K562 (cell line): ENCODE measurements around the gene WWOX. TPM values are rescaled to one million over a fixed set of nuclear protein-coding genes. Genes with fewer than 3 reads are reported as not detected.

ENCODE experiments used
- ATAC-seq: fragments of 200-7000 bp; cut with Tn5 transposase; 3 replicates; pipeline ENCODE4 v1.9.1; 2020; ENCODE audit warnings: moderate library complexity
- BruUV-seq: library from RNA; stranded (reverse); fragments of 400-500 nt; replicated peaks from 2 replicates; lab custom pipeline; 2021; lab: Mats Ljungman, UMichigan
- CTCF ChIA-PET: fragments of 300-600 bp; formaldehyde crosslinking; extraction: SDS; loops from one replicate; lab custom pipeline; 2021; ENCODE audit warnings: low intra/inter-chr PET ratio; lab: Yijun Ruan, JAX
- POLR2A ChIA-PET: fragments of 300-600, 350-650 bp; sonication (Branson Sonifier 250); formaldehyde crosslinking; extraction: SDS; loops from one replicate; lab custom pipeline; 2021; ENCODE audit warnings: antibody characterized with exemption, inconsistent platforms; lab: Yijun Ruan, JAX
- DNase-seq, 4 experiments: peaks; one replicate each; pipeline versions ENCODE4 v3.0.0 to v3.0.0-alpha.2; 2011 to 2018; ENCODE audit warnings: low spot score in 3 of 4, mixed read lengths in 3 of 4; ENCODE audit errors: extremely low read depth in 1 of 4
- FAIRE-seq: peaks from 2 replicates; lab custom pipeline; 2011; peaks lifted over from hg19 to GRCh38; lab: Jason Lieb, UNC
- H2AFZ ChIP-seq: 2 replicates; pipeline ENCODE4 v1.6.0; 2011; ENCODE audit warnings: low read depth, low read length, control low read depth, inconsistent platforms
- H3K27ac ChIP-seq: fragments of 200-600 bp; 3 replicates; pipeline ENCODE4 v1.8.0; 2011; ENCODE audit warnings: low read depth, mild to moderate bottlenecking, control low read depth, inconsistent platforms, low read length, moderate library complexity, mixed read lengths; ENCODE audit errors: extremely low read depth
- H3K27me3 ChIP-seq, 2 experiments: fragments of 300-600 bp in 1 of 2; 2 replicates in 1 of 2; 3 replicates in 1 of 2; pipeline versions ENCODE4 v1.6.0 to v1.8.0; 2011; ENCODE audit warnings: inconsistent platforms in 2 of 2, low read length in 2 of 2, mild to moderate bottlenecking in 1 of 2, mixed read lengths in 1 of 2, moderate library complexity in 1 of 2; ENCODE audit not compliant: control insufficient read depth in 2 of 2, insufficient read depth in 2 of 2
- H3K36me3 ChIP-seq: fragments of 300-600 bp; 3 replicates; pipeline ENCODE4 v1.8.0; 2011; ENCODE audit warnings: mild to moderate bottlenecking, low read length, inconsistent platforms; ENCODE audit not compliant: control insufficient read depth, insufficient read depth
- H3K4me1 ChIP-seq, 2 experiments: fragments of 200-600 bp in 1 of 2; replicated peaks in 1 of 2; 2 replicates in 1 of 2; 3 replicates in 1 of 2; pipeline versions ENCODE4 v1.5.1 to v1.8.0; 2011; ENCODE audit warnings: inconsistent platforms in 2 of 2, low read length in 2 of 2, mild to moderate bottlenecking in 1 of 2, mixed read lengths in 1 of 2, moderate library complexity in 1 of 2; ENCODE audit not compliant: control insufficient read depth in 2 of 2, insufficient read depth in 2 of 2
- H3K4me2 ChIP-seq: 2 replicates; pipeline ENCODE4 v1.6.1; 2011; ENCODE audit warnings: low read length, control low read depth, inconsistent platforms, mixed read lengths; ENCODE audit not compliant: insufficient read depth
- H3K4me3 ChIP-seq: fragments of 200-600 bp; sonication (generic), shearing (Covaris generic); 2 replicates; pipeline ENCODE4 v1.5.1; 2016; ENCODE audit warnings: control low read depth, inconsistent platforms
- H3K79me2 ChIP-seq: fragments of 200-600 bp; 3 replicates; pipeline ENCODE4 v1.8.0; 2011; ENCODE audit warnings: low read length, inconsistent platforms; ENCODE audit not compliant: control insufficient read depth, insufficient read depth
- H3K9ac ChIP-seq, 2 experiments: 2 replicates each; pipeline versions ENCODE4 v1.6.0 to v1.6.1; 2011; ENCODE audit warnings: low read depth in 2 of 2, low read length in 2 of 2, control low read depth in 1 of 2, inconsistent platforms in 1 of 2, mild to moderate bottlenecking in 1 of 2, mixed read lengths in 1 of 2; ENCODE audit not compliant: insufficient read depth in 1 of 2
- H3K9me1 ChIP-seq: one replicate; pipeline ENCODE4 v1.6.0; 2011; ENCODE audit warnings: inconsistent platforms, mild to moderate bottlenecking, low read length, moderate library complexity; ENCODE audit not compliant: control insufficient read depth, insufficient read depth
- H3K9me3 ChIP-seq: replicated peaks from 2 replicates; pipeline ENCODE4 v1.5.1; 2011; ENCODE audit warnings: low read depth, low read length, inconsistent platforms; ENCODE audit not compliant: control insufficient read depth, insufficient read depth
- H4K20me1 ChIP-seq: replicated peaks from 2 replicates; pipeline ENCODE4 v1.6.1; 2011; ENCODE audit warnings: low read length, inconsistent platforms, mixed read lengths; ENCODE audit not compliant: control insufficient read depth, insufficient read depth
- BRF1 ChIP-seq: IDR thresholded peaks from 3 replicates; pipeline ENCODE4 v1.6.1; 2011; ENCODE audit warnings: borderline replicate concordance, mild to moderate bottlenecking; ENCODE audit not compliant: insufficient read length; ENCODE audit errors: extremely low read depth
- HDAC6 ChIP-seq: IDR thresholded peaks from 2 replicates; pipeline ENCODE4 v1.6.1; 2012; ENCODE audit warnings: low read depth, mild to moderate bottlenecking, control low read depth, inconsistent platforms, low read length, moderate library complexity
- NFRKB ChIP-seq: fragments of 450-650 bp; IDR thresholded peaks from 2 replicates; pipeline ENCODE4 v1.6.1; 2016; ENCODE audit warnings: low read depth
- REST ChIP-seq, 2 experiments: fragments of 450-650 bp; formaldehyde crosslinking in 1 of 2; IDR thresholded peaks; 2 replicates each; pipeline versions ENCODE4 v1.4.0 to v1.6.1; 2014 to 2020; ENCODE audit warnings: mild to moderate bottlenecking in 2 of 2, borderline replicate concordance in 1 of 2, low read depth in 1 of 2
- STAT6 ChIP-seq: sonication (generic); formaldehyde crosslinking; IDR thresholded peaks from 2 replicates; pipeline ENCODE4 v1.8.1; 2023; ENCODE audit warnings: mild to moderate bottlenecking, missing genetic modification reagents
- YY1 ChIP-seq, 3 experiments: IDR thresholded peaks; 2 replicates each; pipeline ENCODE4 v1.6.1; 2011; ENCODE audit warnings: low read length in 2 of 3, mild to moderate bottlenecking in 2 of 3, moderate library complexity in 2 of 3, borderline replicate concordance in 1 of 3, control low read depth in 1 of 3, low read depth in 1 of 3; ENCODE audit not compliant: insufficient read depth in 3 of 3, insufficient replicate concordance in 2 of 3, control insufficient read depth in 1 of 3, insufficient read length in 1 of 3; ENCODE audit errors: extremely low read depth in 1 of 3
- ZNF436 ChIP-seq: fragments of 250-450, 450-650 bp; sonication (Bioruptor Pico); formaldehyde crosslinking; IDR thresholded peaks from 2 replicates; pipeline ENCODE4 v1.7.0; 2020; ENCODE audit warnings: mild to moderate bottlenecking
- ZNF668 ChIP-seq: fragments of 250-450 bp; sonication (Bioruptor Pico); IDR thresholded peaks from 2 replicates; pipeline ENCODE4 v1.8.0; 2022; ENCODE audit warnings: mild to moderate bottlenecking, inconsistent platforms
- ZNF75A ChIP-seq: fragments of 450-650 bp; formaldehyde crosslinking; IDR thresholded peaks from 2 replicates; pipeline ENCODE4 v1.4.0; 2020; ENCODE audit warnings: mild to moderate bottlenecking
- ZNF778 ChIP-seq: fragments of 450-650 bp; formaldehyde crosslinking; IDR thresholded peaks from 2 replicates; pipeline ENCODE4 v1.4.0; 2020; ENCODE audit warnings: mild to moderate bottlenecking, moderate library complexity
- WGBS: fragments of 100-300 bp; shearing (Covaris generic); methylation state at CpG from one replicate; pipeline ENCODE4 v1.1.6; 2016; ENCODE audit warnings: low coverage, mixed read lengths; ENCODE audit not compliant: insufficient coverage; ENCODE audit errors: missing lambda C conversion rate; 5-methylcytosine and 5-hydroxymethylcytosine counted together
- in situ Hi-C: fragments of 300-500 bp; cut with MboI; formaldehyde crosslinking; loops from 4 replicates; pipeline ENCODE4 v1.15.0; 2018; ENCODE audit warnings: inconsistent platforms, mixed read lengths
- intact Hi-C: fragments of 100-400 bp; cut with micrococcal nuclease; formaldehyde crosslinking; loops from 2 replicates; pipeline ENCODE4 v1.14.2; 2022
- polyA plus RNA-seq, 8 experiments: library from polyadenylated mRNA; depleted of rRNA in 4 of 8; stranded (reverse) in 5 of 8; unstranded in 3 of 8; fragments of >200 nt; fragmentation: Nextera tagmentation in 2 of 8; fragmentation: Illumina TruSeq in 1 of 8; extraction: Ambion mirVana in 2 of 8; extraction: Trizol in 1 of 8; gene quantifications; 2 replicates each; pipeline versions ENCODE4 v1.2.1 to v1.2.3, GENCODE V29; 2011 to 2014; ENCODE audit warnings: inconsistent platforms in 1 of 8, missing spikeins in 1 of 8
- total RNA-seq, 7 experiments: library from RNA; depleted of rRNA in 6 of 7; stranded (reverse); fragments of >200 nt in 6 of 7; fragmentation: Illumina TruSeq in 2 of 7; extraction: Trizol in 2 of 7; gene quantifications; 2 replicates each; pipeline versions ENCODE4 v1.2.1 to v1.2.3, GENCODE V29; 2011 to 2021; ENCODE audit warnings: low replicate concordance in 1 of 7

WWOX gene
- total and polyA plus RNA-seq, 9 of the 15 experiments (the other 6 are each of a cell fraction or from before 2014, with no cell fraction given): 1.6 to 22.7 (median 8.1) TPM

GRCh38 chr16:78894886-78895285 lies 795.4 kb downstream of the WWOX start (continued):
- no peak for TF ChIP-seq NFRKB
- TF ChIP-seq YY1 (IDR thresholded peaks at IDR 0.05; ENCODE audit: borderline replicate concordance in 1 of 3, control insufficient read depth in 1 of 3, extremely low read depth in 1 of 3, insufficient read depth in 3 of 3, insufficient read length in 1 of 3, insufficient replicate concordance in 2 of 3, low read depth in 1 of 3, low read length in 2 of 3): no peak
- TF ChIP-seq ZNF436 (CRISPR knock-in tag): no peak
- no peak for TF ChIP-seq ZNF778 (CRISPR knock-in tag)

GRCh38 chr16:78895681-78896080 lies 796.2 kb downstream of the WWOX start:
- no peak overlapping the region for H3K27ac ChIP-seq
- DNase-seq (no peak), FAIRE-seq (no peak), ATAC-seq (no peak)
- WGBS: 0% methylated on average over 5 of the region's 5 CpGs
- peaks cover 0 to 8% of the 10 kb centered on the region in 2 experiments; a peak in 1 of 5 replicates for H3K27me3 ChIP-seq
- no peaks in the 10 kb centered on the region for H3K36me3 ChIP-seq
- no peak overlapping the region for H3K4me3 ChIP-seq
- H2AFZ ChIP-seq: no peak overlapping the region
- ChIA-PET POLR2A (no interaction called here), CTCF (no interaction called here)
- intact Hi-C loops: no loop called here
- H3K4me2 ChIP-seq: no peak overlapping the region
- no peak overlapping the region for H3K9ac ChIP-seq
- H3K9me1 ChIP-seq: no peaks in the 10 kb centered on the region
- H3K79me2 ChIP-seq: no peaks in the 10 kb centered on the region
- H3K9me3 ChIP-seq: no peaks in the 10 kb centered on the region
- H4K20me1 ChIP-seq: no peaks in the 10 kb centered on the region
- H3K4me1 ChIP-seq: no peaks in the 10 kb centered on the region
- BruUV-seq: no TSS peak
- in situ Hi-C loops: no loop called here
- TF ChIP-seq STAT6 (CRISPR knock-in tag): no peak
- TF ChIP-seq ZNF75A: no peak
- no peak for TF ChIP-seq BRF1
- TF ChIP-seq REST (IDR thresholded peaks at IDR 0.05; ENCODE audit: borderline replicate concordance): no peak
- no peak for TF ChIP-seq REST (CRISPR knock-in tag; IDR thresholded peaks at IDR 0.05; ENCODE audit: low read depth)
- no peak for TF ChIP-seq HDAC6
- TF ChIP-seq ZNF668 (CRISPR knock-in tag): no peak
